PC-9 (cell line): ENCODE measurements around the gene CMTR2.

ENCODE experiments used
- EZH2 ChIP-seq: fragments of 200-600 bp; sonication (generic); IDR thresholded peaks from 2 replicates; pipeline ENCODE4 v1.8.0; 2017; ENCODE audit warnings: antibody characterized with exemption, low read depth
- TF ChIP-seq, protein P1 (sequence below): fragments of 200-600 bp; sonication (generic); conservative IDR thresholded peaks from 2 replicates; pipeline ENCODE4 v1.6.1; 2017; ENCODE audit warnings: mixed run types, antibody characterized with exemption, mild to moderate bottlenecking, moderate library complexity

- TF ChIP-seq, protein P1, sequence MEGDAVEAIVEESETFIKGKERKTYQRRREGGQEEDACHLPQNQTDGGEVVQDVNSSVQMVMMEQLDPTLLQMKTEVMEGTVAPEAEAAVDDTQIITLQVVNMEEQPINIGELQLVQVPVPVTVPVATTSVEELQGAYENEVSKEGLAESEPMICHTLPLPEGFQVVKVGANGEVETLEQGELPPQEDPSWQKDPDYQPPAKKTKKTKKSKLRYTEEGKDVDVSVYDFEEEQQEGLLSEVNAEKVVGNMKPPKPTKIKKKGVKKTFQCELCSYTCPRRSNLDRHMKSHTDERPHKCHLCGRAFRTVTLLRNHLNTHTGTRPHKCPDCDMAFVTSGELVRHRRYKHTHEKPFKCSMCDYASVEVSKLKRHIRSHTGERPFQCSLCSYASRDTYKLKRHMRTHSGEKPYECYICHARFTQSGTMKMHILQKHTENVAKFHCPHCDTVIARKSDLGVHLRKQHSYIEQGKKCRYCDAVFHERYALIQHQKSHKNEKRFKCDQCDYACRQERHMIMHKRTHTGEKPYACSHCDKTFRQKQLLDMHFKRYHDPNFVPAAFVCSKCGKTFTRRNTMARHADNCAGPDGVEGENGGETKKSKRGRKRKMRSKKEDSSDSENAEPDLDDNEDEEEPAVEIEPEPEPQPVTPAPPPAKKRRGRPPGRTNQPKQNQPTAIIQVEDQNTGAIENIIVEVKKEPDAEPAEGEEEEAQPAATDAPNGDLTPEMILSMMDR: no peak
- TF ChIP-seq EZH2: no peak
These were observed 30.1 kb downstream of the CMTR2 start for GRCh38 chr16:71259086-71259485.
